Measurements from ENCODE around the gene MAST4.

The MAST4 gene

DNA sequence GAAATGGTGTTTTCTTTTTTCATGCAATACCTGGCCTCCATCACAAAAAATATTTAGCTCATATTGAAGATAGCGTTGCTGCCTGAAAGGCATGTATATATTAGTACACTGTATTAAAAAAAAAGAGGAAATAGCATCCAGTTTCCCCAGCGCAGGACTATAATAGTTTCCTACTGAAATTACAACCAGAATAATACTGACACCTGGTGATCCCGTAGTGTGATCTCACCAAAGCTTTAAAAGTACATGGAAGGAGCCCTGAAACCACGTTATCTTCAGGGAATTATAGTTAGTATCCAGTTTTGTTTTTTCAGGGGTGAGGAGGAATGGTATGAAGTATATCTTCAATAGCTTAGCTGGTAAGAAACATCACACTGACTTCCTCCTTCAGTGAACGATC is 335.5 kb downstream of the MAST4 start:
- no peak overlapping the region for H3K27ac ChIP-seq (ENCODE audit: poor library complexity, severe bottlenecking)
- ATAC-seq (ENCODE audit: low read depth): no peak

DNA sequence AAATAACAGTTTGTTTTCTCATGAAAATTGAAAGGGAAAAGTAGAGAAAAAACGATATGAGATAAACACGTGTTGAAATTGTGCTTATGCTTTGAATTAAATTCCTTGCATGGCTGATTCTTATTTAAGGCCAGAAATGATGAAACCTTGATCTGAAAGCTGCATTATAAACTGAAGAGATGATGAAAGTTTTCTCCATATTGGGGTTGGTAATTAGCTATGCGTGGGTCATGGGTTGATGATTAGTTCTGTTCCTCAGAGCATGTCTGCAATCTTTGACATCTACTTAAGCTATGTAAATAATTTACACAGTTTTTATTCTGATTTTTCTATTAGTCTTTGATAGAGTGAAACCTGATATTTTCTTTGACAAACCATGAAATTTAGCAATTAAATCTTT is 336.3 kb downstream of the MAST4 start:
- peaks cover 11% of the 10 kb centered on the region for H3K4me1 ChIP-seq (ENCODE audit: insufficient read depth, poor library complexity, severe bottlenecking)
- no peak for DNase-seq (ENCODE audit: low spot score)
- no peak overlapping the region for H3K27ac ChIP-seq (ENCODE audit: poor library complexity, severe bottlenecking)

More for the DNA sequence above, 335.5 kb downstream of the MAST4 start:
- H3K9me3 ChIP-seq (ENCODE audit: severe bottlenecking): no peaks in the 10 kb centered on the region
- H3K4me1 ChIP-seq (ENCODE audit: insufficient read depth, poor library complexity, severe bottlenecking): peaks cover 11% of the 10 kb centered on the region
- DNase-seq (ENCODE audit: low spot score): no peak
- H3K27me3 ChIP-seq (ENCODE audit: insufficient read depth, poor library complexity, severe bottlenecking): no peaks in the 10 kb centered on the region
- no peak overlapping the region for H3K4me3 ChIP-seq (ENCODE audit: severe bottlenecking)
- TF ChIP-seq, protein P1, sequence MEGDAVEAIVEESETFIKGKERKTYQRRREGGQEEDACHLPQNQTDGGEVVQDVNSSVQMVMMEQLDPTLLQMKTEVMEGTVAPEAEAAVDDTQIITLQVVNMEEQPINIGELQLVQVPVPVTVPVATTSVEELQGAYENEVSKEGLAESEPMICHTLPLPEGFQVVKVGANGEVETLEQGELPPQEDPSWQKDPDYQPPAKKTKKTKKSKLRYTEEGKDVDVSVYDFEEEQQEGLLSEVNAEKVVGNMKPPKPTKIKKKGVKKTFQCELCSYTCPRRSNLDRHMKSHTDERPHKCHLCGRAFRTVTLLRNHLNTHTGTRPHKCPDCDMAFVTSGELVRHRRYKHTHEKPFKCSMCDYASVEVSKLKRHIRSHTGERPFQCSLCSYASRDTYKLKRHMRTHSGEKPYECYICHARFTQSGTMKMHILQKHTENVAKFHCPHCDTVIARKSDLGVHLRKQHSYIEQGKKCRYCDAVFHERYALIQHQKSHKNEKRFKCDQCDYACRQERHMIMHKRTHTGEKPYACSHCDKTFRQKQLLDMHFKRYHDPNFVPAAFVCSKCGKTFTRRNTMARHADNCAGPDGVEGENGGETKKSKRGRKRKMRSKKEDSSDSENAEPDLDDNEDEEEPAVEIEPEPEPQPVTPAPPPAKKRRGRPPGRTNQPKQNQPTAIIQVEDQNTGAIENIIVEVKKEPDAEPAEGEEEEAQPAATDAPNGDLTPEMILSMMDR (IDR thresholded peaks at IDR 0.05; ENCODE audit: poor library complexity, severe bottlenecking): peak; percentile 7
- H3K36me3 ChIP-seq (ENCODE audit: low read depth): no peaks in the 10 kb centered on the region

DNA sequence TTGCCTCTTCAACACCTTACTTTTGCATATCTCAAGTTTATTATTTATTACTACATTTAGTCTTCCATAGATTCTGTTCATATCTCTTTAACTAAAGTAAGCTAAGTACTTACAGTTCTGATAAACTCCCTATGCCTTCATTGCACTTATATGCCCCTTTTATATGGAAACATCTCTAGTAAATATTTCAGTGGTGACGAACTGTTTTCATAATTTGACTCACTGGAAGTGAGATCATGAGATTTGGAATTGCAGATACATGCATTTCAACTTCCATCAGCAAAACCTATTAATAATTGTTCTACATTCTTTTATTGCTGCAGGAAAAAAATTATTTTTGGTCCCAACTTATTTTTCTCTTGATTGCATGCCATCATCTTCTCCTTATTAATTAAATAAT is 336.9 kb downstream of the MAST4 start:
- H3K4me3 ChIP-seq (ENCODE audit: severe bottlenecking): no peak overlapping the region
- no peaks in the 10 kb centered on the region for H3K27me3 ChIP-seq (ENCODE audit: insufficient read depth, poor library complexity, severe bottlenecking)
- peak overlapping the region; percentile 21 for H3K27ac ChIP-seq (ENCODE audit: poor library complexity, severe bottlenecking)
- peak; percentile 67; the same call in 1 of the 3 replicates for ATAC-seq (ENCODE audit: low read depth)
- TF ChIP-seq, protein P1 (IDR thresholded peaks at IDR 0.05; ENCODE audit: poor library complexity, severe bottlenecking): no peak
- no peak for DNase-seq (ENCODE audit: low spot score)
- H3K9me3 ChIP-seq (ENCODE audit: severe bottlenecking): no peaks in the 10 kb centered on the region
- no peaks in the 10 kb centered on the region for H3K36me3 ChIP-seq (ENCODE audit: low read depth)
- H3K4me1 ChIP-seq (ENCODE audit: insufficient read depth, poor library complexity, severe bottlenecking): peaks cover 11% of the 10 kb centered on the region

More for the DNA sequence above, 336.3 kb downstream of the MAST4 start:
- H3K9me3 ChIP-seq (ENCODE audit: severe bottlenecking): no peaks in the 10 kb centered on the region
- no peak overlapping the region for H3K4me3 ChIP-seq (ENCODE audit: severe bottlenecking)
- no peaks in the 10 kb centered on the region for H3K27me3 ChIP-seq (ENCODE audit: insufficient read depth, poor library complexity, severe bottlenecking)
- no peak for ATAC-seq (ENCODE audit: low read depth)
- no peaks in the 10 kb centered on the region for H3K36me3 ChIP-seq (ENCODE audit: low read depth)
- TF ChIP-seq, protein P1 (IDR thresholded peaks at IDR 0.05; ENCODE audit: poor library complexity, severe bottlenecking): no peak

DNA sequence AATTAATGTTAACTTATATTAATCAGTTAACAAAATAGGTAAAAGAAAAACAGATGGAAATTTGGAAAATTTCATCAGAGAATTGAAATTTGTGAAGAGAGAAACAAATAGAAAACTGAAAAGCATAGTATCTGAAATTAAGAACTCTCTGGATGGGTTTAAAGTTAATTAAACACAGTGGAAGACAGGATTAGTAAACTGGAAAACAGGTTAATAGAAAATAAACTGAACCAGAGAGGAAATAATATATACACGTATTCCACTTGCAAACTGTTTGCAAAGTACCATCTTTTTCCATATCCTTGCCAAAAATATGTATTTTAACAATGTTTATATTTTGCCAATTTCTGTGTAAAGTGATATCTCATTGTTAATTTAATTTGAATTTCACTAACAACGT is 342.9 kb downstream of the MAST4 start:
- H3K36me3 ChIP-seq (ENCODE audit: low read depth): no peaks in the 10 kb centered on the region
- no peak overlapping the region for H3K4me3 ChIP-seq (ENCODE audit: severe bottlenecking)
- TF ChIP-seq, protein P1 (IDR thresholded peaks at IDR 0.05; ENCODE audit: poor library complexity, severe bottlenecking): no peak
- no peak overlapping the region for H3K27ac ChIP-seq (ENCODE audit: poor library complexity, severe bottlenecking)
- H3K9me3 ChIP-seq (ENCODE audit: severe bottlenecking): peaks cover 5% of the 10 kb centered on the region
- H3K4me1 ChIP-seq (ENCODE audit: insufficient read depth, poor library complexity, severe bottlenecking): no peaks in the 10 kb centered on the region
- ATAC-seq (ENCODE audit: low read depth) (no peak), DNase-seq (ENCODE audit: low spot score) (no peak)
- no peaks in the 10 kb centered on the region for H3K27me3 ChIP-seq (ENCODE audit: insufficient read depth, poor library complexity, severe bottlenecking)

Data from RWPE2 (cell line).